SKM-1 (cell line): ENCODE measurements around the gene SLC39A13.

Experiments used
- DNase-seq: peaks from one replicate; lab custom pipeline; 2025; ENCODE audit not compliant: unreplicated experiment; lab: John Stamatoyannopoulos, UW

Gene SLC39A13

DNA sequence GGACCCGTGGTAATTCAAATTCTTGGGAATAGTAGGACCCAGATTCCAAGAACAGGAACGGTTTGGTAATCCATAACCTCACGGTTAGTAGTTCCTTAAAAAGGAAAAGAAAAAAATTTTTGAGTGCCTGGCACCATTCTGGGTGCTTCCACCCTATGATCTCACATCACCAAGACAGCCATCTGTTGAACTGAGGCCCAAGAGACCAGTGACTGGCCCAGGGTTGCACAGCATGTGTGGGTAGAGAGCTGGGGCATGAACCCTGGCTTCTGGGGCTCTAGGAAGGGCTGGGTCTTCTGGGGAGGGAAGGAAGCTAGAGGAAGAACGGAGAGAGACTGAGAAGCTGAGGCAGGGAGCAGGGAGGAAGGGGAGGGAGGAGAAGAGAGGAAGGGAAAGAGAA is 25.3 kb upstream of the SLC39A13 start:
- DNase-seq = no peak

DNA sequence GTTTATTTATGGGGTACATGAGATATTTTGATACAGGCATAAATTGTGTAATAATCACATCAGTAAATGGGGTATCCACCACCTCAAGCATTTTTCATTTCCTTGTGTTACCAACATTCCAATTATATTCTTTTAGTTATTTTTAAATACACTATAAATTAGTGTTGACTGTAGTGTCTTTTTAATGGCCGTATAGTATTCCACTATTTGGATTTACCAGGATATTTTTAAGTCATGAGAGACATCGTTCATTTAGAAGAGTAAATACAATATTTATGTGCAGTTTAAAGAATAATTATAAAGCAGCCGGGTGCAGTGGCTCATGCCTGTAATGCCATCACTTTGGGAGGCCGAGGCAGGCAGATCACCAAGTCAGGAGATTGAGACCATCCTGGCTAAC is 23.9 kb upstream of the SLC39A13 start:
- DNase-seq = no peak

DNA sequence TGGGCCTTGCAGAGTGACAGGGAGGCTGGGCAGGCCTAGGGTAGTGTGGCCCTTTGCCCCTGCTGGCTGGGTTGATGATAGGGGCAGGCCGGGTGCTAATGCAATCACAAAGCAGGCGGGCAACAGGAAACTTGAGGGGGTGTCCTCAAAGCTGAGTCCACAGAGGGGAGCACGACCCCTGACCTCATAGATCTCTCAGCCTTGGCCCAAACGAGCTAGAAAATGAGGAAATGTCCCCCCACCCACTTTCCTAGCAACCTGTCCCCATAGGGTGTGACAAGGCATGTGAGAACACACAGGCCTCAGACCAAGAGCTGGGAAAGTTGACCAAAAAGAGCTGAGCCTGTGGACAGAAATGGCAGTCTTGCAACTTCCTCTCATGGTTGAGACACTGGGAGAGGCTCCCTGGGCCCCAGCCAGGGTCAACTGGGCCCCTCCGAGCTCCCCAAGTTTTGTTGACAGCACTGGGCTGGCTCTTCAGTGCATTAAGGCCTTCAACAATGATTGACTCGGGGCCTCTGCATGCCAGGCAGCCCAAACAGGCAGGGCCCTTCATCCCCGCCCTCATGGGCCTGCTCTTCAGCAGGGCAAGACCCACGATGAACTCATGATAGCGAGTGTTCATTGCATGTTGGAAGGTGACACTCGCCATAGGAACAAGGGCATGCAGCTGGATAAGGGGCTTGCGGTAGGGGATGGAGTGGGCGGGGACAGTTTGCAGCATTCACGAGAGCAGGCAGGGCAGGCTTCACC is 20.3 kb upstream of the SLC39A13 start:
- peak; percentile 96 for DNase-seq

DNA sequence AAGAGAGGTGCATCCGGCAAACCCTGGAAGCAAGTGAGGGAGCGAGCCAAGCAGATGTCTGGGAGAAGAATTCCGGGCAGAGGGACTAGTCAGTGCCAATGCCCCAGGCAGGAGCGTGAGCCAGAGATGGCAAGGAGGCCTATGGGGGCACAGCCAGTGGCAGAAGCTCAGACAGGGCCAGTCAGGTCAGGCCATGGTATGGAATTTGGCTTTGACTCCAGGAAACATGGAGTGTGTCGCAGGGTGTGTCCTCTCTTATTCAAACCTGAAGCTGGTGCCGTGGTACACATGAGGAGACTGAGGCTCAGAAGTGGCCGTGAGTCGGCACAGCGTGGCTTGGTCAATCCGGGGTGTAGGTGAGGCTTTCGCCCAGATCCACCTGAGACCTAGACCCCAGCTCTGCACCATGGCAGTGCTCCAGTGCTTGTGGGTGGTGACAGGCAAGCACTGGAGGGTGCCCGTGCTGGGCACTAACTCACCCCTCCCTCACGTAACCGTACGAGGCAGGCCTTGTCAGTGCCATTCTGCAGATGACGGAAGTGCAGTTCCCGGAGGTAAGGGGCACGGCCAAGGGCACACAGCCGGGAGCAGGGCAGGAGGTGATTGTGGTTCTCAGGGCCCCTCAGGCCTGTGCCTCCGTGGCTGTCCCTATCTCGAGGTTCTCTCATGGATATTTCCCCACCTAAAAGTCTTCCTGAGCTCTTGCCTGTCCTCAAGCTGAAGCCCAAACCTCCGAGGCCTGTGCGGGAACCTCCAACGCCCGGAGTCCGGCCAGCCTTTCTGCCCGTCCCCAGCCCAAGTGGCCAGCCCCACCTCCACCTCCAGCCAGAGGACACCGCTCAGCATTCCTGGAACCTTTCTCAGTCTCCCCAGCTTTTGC is 19.5 kb upstream of the SLC39A13 start:
- no peak for DNase-seq

DNA sequence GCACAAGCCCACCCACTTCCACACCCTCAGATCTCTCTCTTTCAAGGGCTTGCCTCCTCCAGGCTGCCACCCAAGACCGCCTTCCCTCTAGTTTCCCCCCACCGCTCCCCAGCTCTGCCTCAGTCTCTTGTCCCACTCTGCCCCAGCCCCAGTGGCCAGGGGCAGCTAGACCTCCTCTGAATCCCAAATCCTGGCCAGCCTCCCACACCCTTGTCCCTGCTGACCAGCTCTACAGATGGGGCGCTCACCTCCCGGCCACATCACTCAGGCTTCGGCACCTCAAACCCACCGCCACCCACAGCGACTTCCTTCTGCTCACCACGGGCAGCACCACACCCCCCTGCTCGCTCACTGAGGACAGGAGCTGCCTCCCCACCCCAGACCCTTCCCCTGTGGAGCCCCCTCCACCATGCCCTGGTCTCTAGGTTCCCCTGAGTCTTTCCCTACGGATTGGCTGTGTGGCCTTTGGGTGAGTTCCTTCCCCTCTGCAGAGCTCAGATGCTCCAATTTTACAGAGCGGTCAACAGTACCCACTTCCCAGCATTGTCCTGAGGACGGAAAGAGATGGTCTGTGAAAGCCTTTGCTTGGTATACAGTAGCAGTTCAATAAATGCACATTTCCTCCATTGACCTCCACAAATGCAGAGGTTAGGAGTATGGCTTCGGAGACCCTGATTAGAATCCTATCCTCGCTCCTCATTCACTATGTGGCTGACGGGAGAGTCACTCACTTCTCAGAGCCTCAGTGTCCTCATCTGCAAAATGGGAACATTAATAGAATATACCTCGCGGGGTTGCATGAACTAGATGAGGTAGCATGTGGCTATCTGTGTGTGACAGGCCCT is 18.6 kb upstream of the SLC39A13 start:
- no peak for DNase-seq

DNA sequence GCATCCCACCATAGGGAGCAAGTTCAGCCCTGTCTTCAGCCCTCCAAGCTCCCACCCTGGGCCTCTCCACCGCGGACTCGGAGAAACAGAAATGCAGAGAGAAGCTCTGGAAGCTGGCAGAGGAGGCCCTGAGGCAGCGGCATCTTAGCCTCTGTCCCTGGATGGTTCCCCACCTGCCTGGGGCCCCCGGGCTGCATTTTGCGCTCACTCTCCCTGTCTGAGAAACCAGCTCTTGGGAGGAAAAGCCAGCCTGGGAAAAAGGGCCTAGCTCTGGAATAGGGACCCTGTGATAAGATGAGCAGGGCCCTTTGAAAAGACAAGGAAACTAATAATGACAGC is 18.0 kb upstream of the SLC39A13 start:
- no peak for DNase-seq

DNA sequence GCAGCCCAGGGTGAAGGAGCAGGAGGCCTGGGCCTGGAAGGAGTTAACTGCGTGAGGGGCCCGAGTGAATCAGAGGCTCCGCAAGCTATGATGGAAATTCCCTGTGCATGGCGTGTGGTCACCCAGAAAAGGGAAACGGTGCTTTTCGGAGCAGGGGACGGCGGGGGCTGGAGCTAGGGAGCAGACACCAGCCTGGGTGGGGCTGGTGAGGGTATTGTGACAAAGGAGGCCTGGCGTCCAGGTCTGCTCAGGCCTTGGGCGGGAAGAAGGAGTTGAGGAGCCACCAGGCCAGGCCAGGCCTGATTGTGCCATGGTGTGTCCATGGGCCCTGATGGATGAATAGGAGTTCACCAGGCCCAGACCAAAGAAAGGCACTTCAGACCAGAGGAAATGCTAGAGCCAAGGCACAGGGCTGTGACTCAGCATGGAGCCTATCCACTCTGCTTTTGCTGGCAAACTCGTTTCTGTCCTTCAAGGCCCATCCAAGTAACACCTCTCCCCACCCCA is 17.3 kb upstream of the SLC39A13 start:
- DNase-seq = peak; percentile 72

DNA sequence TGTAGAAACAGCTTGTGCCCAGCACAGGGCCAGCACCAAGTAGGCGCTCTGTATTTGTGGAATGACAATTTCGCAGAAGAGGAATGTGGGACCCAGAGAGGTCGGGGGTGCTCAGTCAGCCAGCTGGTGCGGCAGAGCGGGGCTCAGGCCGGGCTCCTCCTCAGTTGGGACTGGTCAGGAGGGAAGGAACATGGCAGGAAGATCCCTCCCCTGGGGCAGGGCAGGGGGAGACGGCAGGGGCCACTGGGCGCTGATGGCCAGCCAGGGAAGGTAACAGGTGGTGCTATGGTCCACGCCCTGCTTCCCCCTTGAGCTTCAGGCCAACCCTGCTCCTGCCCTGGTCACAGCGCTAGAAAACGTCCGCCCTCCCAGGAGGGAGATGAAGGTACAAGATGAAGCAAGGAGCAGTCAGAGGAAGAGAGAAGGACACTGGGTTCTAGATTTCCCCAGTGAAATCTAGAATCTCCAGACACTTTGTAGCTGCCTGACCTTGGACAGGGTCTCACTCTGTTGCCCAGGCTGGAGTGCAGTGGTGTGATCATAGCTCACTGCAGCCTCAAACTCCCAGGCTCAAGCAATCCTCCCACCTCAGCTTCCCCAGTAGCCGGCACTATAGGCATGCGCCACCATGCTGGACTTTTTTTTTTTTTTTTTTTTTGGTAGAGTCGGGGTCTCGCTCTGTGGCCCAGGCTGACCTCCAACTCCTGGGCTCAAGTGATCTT is 16.5 kb upstream of the SLC39A13 start:
- no peak for DNase-seq

DNA sequence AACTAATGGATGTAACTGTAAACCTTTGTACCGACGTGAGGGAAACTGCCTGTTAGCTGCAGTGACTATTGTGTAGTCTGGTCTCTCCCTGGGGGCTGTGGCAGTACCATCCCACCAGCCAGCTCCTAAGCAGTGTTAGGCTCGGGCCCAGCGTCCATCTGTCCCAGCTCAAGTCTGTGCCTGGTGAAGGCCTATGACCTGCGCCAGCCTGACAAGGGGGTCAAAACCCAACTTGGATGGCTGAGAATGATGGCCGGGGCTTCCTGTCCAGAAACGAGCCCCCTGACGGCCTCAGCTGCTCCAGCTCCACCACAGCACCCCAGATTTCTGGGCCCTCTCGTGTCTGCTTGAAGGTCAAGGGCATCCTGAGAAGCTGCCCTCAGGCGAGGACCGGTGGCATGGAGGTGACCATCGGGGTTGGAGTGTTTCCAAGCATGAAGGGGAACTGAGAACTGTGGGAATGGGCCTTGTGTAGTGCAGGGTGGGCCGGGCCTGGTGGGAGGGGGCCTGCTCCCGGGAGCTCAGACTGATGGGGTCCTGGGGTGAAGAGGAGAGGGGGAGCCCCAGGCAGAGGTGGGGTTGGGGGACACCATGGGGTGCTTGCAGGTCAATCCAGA is 15.7 kb upstream of the SLC39A13 start:
- DNase-seq = no peak

DNA sequence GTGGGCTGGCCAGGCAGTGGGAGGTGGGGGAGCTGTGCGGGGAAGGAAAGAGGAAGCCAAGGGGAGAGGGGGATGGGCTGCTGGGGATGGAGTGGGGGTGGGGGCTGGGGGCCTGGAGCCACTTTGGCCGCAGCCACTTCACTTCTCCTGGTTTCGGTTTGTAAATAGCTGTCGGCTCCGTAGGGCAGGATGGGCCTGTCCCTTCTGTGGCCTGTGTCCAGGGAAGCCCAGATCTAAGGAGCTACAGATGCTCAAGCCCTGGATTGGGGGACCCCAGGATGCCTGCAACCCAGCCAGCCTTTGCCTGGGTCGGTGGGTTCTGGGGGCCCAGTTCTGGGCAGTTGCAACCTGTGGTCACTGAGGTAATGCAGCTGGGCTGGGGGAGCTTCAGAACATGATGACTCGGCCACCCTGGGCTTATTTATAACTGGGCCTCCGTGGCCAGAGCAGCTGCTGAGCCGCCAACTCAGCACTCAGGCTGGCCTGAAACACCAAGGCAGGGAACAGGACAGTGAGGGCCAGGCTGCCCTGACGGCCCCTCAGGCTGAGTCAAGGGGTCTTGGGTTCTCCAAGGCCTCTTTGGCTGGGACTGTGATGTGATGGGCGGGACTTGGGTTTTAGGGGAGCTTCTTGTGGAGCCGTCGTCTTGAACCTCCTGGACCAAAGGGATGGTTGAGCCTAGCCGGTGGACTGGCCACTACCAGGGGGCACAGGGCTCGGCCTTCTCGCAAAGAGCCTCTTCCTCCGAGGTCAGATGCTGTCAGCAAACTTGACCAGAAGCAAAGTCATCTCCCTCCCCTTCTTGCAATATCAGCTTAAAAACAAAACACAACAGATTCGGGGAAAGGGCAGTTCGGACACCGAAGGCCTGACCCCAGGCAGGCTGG is 15.0 kb upstream of the SLC39A13 start:
- peak; percentile 77 for DNase-seq

DNA sequence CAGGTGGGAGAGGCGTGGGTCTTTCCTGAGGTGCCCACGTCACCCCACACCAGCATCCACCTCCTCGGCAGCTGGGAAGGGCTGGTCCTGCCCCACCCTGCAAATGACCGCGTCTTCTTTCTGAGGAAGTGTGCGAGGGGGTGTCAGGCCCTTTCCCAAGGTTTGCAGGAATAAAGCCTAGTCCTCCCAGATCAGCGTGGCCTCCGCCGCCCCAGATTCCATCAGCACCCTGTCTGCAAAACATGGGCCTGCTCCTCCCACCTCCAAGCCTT is 14.4 kb upstream of the SLC39A13 start:
- DNase-seq = no peak

DNA sequence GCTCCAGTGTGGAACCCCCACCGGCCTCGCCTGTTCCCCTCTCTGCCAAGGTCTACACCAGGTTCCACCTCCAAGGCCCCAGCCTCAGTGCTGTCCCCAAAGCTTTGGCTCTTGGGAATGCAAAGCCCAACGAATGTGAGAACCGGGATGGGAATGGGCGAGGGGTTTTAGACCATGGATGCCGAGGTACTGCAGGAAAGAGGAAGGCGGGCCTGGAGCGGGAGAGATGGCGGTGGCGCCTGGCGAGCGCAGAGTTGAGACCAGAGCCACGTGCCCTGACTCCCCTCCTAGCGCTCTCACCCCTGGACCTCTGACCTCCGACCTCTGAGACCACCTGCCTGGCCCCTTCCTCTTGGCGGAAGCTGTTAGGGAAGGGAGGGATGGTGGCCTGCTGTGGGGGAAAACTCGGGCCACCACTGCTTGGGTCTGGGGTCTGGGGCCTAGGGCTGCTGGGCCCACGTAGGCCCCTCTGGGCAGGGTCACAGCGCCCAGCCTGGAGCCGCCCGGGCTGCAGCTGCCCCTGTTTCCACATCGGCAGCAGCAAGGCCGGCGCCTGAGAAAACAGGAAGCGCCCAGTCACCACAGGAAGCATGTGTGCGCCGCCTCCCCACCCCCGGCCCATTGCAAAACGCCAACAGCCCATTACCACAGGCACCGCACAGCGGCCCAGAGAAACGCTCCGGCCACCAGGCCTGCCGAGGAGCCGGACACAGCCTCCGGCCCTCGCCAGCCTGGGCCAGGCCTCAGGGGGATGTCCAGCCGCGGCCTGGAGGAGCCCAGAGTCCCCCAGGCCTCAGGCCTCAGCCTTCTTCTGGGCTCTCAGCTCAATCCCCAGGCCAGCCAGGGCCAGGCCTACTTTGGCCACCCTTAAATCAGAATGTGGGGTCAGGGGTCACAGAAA is 13.8 kb upstream of the SLC39A13 start:
- peak; percentile 79 for DNase-seq

DNA sequence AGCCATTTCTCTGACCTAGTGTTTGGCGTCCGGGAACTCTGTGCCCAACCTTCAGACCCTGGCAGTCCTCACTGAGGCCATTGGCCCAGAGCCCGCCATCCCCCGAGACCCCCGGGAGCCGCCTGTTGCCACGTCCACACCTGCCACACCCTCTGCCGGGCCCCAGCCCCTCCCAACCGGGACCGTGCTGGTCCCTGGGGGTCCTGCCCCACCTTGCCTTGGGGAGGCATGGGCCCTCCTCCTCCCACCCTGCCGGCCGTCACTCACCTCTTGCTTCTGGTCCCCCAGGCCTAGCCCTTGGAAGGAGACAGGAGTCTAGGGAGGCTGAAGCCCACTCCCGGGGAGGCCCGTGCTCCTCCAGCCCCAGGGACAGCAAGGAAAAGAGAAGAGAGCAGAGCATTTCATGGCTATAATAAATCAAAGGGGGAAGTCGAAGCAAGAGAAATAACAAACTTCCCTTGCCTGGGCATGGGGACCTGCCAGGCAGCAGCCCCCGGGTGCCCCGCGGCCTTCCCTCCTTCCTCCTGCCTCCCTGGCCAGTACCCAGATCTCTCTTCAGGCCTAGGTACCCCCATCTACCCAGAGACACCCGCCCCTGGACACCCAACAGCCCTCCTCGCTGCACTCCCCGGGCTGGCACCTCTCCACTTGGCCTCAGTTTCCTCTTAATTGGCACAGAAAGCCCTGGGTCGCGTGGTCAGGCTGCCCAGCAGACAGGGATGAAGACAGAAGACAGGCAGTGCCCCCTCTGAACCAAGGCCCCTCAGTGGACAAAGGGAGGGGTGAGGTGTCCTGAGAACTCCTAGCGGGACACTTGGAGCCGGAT is 13.0 kb upstream of the SLC39A13 start:
- no peak for DNase-seq

DNA sequence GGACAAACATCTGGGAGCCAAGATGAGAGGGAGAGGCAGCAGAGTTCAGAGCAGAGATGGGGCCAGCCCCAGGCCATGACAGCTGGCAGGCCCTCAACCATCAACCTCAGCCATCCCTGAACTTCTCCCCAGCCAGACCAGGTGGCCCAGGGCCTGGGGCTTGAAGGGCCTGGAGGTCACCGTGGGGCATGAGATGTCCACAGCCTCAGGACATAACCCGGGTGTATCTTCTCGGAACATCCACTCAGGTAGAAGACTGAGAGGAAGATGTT is 12.4 kb upstream of the SLC39A13 start:
- DNase-seq = no peak

DNA sequence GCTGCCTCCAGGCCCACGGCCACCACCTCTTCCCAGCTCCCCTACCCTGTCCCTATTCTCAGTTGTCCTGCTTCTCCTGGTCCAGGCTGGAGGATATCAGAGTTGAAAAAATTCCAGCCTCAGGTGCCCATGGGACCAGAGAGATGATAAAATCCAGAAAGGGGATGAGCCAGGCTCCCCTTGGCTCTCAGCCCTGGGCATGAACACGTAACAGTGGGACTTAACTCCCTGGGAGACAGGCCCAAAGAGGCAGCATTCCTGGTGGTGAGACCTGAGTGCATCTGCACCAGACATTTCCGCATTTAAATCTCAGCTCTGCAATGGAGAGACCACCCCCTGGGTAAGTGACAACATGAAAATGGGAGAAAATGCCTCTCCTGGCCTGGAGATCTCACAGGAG is 10.4 kb upstream of the SLC39A13 start:
- no peak for DNase-seq

DNA sequence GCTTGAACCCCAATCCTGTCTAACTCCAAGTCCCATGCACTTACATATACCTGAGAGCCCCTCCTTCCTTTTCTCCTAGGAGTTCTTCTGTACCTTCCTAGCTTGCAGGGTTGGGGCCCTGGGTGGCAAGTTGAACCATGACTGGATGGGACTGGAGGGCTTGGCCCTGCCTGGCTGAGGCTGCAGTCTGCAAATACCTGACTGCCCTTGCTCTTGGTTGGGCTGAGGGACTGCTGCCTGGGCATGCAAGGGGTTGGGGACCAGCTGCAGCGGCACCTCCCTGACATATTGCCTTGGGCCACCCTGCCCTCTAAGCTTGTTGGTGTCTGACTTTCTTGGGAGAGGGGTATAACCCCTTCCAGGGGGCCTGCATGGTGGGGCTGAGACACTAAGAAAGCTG is 9.8 kb upstream of the SLC39A13 start:
- DNase-seq = no peak

DNA sequence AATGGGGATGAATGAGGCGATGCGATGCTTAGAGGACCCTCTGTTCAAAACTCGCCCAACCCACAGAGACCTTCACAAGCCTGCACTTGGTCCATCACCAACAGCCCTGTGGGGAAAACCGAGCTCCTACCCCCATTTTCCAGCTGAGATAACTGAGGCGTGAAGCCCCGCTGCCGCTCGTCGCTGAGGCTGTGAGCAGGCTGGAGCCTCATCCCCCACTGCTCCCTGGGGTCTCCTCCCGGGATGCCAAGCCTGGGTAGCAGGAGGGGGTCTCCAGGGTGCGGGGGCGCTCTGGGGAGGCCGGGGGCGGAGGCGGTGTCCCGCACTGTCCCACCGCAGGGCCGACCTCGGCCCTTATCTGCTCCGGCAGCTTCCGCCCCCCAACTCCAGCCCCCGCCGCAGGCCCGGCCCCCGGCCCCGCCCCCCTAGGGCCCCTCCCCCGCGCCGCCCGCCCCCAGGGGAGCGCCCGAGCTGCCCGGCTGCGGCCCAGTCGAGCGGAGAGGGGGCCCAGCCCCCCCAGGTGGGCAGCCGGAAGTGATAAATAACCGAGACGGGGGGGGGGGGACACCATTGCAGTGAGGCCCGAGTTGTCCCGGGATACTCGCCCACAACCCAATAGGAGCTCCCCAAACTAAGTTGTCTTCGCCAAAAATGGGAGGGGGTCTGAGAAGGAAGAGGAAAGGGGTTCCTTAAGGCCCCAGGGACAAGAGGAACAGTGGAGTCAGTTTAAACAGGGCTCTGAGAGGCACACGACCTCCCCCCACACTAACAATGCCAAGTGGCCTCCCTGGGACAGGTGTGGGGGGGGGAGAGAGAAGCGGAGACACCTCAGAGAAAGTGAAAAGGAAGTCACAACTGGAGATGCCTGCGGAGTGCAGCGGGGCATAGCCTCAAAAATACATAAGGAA is 8.3 kb upstream of the SLC39A13 start:
- DNase-seq = no peak
